Measurements from ENCODE around the gene AACS.

DNA sequence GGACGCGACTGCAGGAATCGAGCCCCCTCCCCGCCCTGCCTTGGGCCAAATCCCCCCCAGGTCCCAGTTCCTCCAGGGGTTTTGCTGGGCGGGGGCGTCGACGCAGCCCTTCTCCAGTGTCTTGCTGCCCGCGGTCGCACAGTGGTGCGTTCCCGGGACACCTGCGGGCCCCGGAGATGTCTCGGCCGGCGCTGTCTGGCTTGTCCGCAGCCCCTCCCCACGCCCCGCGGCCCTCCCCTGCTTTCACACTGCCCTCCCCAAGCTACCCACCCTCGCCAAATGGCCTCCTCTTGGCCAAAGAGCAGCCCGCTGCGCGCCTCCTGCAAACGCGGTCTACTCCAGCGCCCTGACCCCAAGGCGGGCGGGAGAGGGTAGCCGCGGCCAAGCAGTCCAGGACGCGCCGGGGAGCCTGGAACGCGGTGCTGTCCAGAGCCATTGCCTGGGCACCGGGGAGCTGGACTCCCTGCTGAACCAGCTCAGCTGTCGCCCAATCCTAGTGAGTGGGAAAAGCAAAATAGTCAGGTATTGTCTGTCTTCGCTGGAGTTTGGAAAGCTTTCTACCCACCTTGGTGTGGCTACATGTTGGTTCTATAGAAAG is 122.0 kb downstream of the AACS start:
- peak in 1 of 2 donors; percentile 11 for TF ChIP-seq EP300 (IDR thresholded peaks at IDR 0.05)
- TF ChIP-seq POLR2A (IDR thresholded peaks at IDR 0.05), result no peak

All from tibial nerve (tissue), 3 donors.